IPS-NIHi11 (cell line): ENCODE data around the gene THTPA.
A peak's percentile ranks its signal among the peaks of the same experiment; 100 is the strongest.

Source experiments
- DNase-seq: peaks from one replicate; pipeline ENCODE4 v3.0.0; 2012; ENCODE audit warnings: mixed read lengths, low spot score

THTPA gene

DNA sequence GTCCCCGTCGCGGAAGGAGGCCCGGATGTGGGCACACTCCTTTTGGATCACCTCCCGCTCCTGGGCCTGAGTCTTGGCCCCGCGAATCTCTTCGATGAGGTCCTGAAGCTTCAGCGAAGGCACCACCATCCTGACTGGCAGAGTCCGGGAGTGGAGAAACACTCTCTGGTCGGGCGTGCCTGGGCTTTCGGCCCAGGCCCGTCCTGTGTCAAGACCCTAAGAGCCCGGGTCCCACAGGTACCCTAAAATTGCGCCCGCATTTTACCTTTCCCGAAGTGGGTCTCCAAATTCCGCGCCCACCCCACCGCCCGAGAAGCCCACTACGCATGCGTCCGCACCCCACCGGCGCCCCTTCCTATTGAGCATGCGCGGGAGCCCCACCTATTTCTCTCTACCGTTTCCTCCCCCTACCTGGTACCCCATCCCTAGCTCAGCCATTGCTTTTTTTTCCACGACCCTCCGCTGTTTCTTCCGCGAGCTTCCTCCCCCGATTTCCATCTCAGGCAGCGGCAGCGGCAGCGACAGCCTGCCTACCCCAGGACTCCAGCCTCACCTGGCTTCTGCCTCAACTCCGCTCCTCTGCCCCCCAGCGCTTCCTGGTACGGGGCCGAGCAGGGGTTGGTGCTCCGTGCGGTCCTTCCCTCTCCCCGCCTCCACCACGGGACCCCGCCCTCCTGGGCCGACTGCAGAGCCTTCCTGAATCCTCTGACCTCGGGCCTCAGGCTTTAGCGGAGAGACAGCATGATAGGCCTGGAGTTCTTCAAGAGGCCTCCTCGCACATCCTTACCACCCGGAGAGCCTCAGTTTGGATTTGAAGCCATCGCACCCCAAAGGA lies 11.3 kb downstream of the THTPA start, which contains the start of gene AP1G2:
TSS of gene AP1G2 (minus strand) at position 606 of the 835 bp plus-strand sequence. CDS start at position 129, 477 bp downstream.
- peak; percentile 87 for DNase-seq

DNA sequence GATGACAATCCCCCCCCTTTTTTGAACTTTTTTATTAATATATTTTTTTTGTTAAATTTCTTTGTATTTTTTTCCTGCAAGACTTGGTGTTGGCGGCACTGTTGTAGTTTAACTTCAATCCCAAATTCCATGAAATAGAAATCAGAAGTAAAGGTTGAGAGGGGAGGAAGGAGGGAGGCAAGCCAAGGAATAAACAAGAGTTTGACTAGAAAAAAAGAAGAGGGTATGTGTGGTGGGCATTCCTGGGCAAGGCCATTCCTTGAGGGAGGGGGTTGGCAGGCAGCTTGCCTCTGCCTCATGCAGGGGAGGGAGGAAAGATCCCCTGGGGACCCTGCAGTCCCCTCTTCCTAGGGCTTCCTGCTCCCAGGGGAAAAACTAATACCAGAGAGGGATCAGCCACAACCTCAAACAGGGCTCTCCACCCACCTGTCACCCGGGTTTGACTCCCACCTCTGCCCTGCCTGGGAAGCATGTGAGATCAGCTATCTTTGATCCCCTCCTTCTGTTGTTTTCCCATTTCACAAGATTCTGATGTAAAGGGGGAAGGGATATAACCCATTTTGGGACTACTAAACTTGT lies 12.0 kb downstream of the THTPA start:
- no peak for DNase-seq

DNA sequence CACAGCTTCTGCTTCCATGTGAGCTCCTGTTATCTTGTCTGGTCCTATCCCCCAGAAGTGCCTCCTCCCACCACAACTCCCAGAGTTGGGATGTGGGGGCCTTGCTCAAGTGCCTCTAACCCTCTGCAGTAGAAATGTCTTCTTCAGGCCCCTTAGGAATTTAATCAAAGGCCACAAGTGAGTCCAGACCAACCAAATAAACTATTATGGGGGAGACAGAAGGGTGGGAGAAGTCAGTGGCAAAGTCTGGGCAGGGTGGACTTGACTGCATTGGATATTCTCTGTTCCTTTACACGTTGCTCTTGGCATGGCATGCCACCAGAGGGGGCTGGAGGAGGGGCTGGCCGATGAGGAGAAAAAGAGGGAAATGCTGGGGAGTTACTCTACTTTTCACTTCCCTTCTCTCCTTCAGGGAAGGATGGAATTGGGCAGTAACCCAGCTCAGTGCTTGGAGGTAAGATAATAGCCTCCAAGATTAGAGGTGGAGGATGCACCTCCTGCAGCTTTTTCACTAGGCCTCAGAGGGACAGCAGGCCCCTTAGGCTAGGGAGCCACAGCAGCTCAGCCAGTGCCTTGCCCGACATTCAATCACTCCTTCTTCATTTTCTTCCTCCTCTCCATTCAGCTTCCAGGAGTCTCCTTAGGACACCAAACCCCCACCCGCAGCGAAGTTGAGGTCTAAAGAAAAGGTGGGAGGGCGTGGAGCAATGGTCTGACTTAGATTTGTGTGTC lies 12.7 kb downstream of the THTPA start:
- DNase-seq = peak; percentile 43

DNA sequence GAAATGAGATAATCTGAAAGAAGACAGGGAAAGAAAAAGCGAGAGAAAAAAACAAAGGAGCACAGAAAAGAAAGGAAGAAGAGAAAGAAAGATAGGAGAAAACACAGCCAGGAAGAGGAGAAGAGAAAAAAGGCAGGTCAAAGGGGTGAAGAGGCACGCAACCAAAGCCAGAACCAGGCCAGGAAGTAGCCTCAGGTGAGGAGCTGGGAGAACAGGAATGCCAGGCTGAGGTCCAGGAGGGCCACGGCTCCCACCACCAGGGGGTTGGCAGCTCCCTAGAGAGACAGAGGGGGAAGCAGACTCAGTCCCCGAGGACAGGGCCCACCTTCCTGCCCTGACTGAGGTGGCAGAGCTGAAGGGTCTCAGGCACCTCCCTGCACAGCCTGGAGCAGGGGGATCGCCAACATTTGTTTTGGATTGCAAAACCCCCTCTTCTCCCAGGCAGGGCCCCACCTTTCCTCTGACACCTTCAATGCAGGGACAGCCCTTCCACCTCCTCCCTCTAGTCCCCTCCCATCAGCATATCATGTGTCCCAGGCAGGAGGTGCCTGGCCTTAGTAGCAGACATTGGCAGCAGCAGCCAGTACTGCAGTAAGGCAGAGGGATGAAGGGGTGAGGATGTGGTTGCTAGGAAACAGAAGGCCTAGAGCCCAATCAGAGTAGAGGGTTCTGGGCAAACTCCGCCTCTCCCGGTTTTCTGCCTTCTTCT lies 13.5 kb downstream of the THTPA start:
- DNase-seq = peak; percentile 76

DNA sequence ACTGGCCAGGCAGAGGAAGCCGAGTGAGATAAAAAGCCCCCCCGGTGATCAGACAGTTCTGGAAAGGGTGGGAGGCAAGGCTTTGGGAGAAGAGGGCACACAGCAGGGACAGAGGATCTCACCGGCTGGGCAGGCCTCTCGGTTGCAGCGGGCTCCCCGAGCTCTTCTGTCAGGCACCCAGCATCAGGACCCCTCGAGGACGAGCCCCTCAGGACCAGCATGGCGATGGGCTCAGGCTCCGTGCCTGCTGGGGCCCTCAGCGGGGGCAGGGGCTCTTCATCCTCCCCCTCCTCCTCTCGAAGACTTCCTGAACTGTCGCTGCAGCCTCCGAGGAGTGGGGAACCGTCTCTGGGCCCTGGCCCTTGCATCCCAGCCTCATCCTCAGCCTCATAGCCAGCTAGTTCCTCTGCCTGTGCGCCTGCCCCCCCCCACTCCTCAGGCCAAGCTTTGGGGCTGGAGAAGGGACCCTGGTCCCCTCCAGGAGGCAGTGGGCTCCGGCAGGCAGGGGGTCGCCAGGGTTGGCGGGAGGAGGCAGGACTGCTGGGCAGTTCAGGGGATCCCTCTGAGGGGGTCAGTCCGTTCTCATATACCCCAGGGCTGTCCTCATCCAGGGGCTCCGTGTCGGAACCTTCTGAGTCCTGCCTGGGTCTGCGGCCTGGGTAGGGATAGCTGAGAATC lies 14.9 kb downstream of the THTPA start:
- DNase-seq = no peak

DNA sequence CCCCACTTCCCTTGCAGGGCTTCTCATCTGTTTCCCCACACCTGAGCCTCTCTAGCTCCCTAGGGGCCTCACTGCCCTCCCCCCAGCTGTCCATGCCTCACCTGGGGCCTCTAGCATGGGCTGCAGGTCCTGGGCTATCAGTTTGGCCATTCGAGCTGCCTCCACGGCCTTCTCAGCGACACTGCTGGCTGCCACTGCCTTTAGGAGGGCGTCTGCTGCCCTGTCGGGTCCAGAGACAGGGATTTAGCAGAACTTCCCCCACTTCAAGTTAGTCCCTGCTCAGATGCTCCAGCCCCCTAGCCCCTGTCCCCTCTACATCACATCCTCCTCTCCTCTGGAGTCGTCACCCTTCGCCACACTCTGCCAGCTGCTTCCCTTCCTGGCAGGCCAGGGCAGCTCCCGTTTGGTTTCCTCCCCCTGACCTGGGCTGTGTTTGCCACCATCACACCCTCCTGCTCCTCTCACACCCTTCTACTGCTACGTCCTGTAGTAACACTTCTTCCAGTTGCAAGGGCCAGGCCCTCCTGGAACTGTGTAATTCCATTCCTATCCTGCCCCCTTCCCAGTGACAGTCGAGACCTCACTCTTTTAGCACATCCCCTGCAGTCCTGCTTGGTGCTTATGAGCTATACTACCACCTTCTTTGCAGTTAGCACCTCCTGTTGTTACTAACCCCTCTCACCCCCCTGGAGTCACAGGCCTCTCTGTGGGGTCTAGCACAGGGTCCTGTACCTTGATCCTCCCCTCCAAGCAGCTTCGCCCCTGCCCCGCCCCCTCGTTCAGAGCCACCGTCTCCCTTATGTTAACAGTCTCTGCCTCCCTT lies 15.8 kb downstream of the THTPA start:
- no peak for DNase-seq

DNA sequence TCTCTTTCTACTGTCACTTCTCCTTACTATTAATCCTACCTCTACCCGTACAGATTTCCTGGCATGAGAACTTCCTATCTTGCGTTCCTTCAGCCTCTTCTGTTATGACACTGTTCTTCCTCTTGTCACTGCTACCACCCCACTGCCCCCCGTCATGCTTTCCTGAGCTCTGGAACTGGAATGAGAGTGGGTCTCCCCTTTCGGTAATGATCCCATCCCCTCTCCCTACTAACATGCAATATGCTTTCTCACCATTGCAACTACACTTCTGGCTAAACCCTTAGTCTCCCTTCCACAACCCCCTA lies 16.4 kb downstream of the THTPA start:
- DNase-seq = no peak

DNA sequence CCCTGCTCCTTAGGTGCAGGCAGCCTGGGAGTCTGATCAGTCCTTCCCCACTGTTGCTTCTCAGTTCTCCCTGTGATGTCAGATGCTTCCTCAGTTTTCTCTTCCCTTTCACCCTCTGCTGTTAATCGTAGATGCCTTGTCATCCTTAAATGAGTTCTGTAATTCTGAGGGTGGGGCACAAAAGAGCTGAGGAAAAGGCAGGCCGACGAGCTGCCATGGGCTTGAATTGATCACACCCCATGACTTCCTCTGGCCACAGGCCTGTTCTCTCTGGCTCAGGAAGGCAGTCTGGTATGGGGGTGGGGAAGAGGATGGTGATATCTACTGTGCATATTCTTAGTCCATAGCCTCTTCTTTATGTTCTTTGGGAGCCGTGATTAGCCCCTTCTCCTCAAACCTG lies 16.8 kb downstream of the THTPA start:
- no peak for DNase-seq

DNA sequence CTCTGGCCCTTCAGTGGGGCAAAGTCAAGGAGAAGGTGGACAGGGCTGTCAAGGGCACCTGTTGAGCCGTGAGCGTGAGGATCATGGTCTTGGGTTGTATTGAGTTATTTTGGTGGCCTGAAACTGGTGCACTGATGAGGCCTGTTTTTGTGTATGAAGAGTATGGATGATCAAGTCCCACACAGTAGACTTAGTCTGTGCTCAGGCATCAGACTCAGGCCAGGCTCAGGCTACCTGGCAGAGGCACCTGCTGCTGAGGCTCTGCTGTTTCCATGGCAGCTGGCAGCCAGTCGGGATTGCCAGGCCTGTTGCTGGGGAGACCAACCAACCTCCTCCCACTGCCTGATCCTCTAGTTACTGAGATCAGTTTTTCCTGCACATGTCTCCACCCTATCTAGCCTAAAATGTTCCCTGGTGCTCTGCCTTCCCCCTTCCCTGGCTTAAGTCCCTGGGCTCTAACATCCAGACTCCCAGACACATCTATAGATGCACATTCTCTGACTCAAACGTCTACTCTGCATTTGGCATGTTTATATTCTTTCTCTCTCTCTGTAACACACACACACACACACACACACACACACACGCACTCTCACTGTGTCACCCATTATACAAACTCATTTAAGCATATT lies 17.4 kb downstream of the THTPA start:
- DNase-seq = no peak

DNA sequence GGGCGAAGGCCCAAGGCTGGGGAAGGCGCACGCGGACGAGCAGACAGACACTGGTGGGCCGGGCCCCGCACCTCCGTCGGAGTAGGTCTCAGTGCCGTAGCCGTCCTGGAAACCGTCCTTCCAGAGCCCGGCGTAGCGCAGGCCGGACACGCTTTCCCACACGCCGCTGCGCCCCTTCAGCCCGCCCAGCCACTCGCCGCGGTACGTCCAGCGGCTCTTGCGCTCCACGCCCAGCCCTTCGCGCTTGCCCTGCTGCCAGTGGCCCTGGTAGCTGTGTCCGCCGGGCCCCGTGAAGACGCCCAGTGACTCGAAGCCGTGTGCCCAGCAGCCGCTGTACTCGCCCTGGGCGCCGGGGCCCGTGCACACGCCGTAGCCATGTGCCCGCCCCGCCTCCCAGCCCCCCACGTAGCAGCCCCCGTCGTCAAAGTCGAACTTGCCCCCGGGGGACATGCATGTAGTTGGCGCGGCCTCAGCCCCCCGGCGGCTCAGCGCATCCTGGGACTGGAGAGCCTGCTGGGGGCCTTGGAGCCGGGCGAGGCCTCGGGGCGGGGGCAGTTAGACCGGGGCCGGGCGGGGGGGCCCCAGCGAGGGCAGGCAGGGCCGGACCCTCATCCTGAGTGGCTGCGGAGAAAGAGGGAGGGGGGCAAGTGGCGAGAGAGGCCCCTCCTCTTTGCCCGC lies 21.1 kb downstream of the THTPA start:
- peak; percentile 44 for DNase-seq

DNA sequence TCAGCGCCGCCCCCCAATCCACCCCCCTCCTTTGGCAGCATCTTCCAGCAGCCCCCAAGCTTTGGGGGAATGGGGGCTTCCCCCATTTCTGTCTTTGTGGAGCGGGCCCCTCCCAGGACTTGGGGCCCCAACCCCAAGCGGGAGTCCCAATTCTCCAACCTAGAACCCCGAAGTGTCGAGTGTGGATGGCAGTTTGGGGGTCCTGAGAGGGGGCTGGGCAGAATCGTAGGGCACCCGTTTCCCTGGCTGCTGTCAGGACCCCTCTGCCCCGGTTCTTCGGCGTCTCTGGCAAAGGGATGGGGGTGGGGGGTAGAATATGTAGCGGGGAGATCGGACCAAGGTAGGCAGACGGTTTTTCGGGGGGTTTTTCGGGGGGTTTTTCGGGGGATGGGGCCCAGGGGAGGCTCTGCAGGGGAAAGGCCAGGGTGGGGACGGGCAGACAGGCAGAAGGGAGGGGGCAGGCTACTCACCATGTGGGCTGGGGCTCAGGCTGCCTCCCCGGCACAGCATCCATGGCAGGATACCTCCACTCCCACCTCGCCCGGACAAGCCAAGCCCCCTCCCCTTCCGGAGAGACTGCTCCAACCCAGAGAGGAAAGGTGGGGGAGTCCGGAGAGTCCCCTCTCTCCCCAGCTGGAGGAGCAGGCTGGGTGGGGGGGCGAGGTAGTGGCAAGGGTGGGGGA lies 21.8 kb downstream of the THTPA start:
- peak; percentile 66 for DNase-seq

DNA sequence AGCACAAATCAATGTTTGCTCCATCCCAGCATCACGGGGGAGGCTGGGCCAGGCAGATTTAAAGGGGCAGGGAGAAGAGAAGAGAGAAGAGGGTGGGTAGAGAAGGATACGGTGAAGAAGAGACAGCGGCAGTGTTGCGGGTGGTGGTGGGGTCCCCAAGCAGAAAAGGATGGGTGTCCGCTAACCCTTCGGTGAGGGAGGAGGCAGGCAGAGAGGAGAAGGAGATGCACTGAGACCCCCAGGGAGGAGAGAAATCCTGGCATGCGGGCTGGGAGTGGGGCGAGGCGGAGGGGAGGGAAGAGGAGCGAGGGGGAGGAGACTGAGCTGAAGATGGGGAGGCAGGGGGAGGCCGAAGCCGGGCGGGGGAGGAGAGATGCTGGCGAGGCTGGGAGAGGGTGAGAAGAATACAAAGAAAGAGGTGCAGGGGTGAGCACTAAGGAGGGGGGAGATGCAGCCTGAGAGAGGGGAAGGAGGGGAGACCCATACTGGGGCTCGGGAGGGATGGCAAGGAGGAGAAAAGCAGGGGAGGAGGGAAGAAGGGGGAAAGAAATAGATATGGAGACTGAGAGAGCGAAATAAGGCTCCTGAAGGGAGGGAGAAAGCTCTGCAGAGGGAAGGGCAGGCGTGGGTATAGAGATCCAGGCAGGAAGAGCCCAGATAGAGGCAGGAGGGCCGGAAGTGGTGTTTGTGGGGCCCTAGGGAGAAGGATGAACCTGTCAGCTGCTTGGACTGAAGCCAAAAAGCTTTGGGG lies 22.7 kb downstream of the THTPA start, which contains the start of gene JPH4:
TSS of gene JPH4 (minus strand) at position 231 of the 751 bp plus-strand sequence. CDS start 1,337 bp downstream, outside the sequence.
- peak; percentile 71 for DNase-seq

DNA sequence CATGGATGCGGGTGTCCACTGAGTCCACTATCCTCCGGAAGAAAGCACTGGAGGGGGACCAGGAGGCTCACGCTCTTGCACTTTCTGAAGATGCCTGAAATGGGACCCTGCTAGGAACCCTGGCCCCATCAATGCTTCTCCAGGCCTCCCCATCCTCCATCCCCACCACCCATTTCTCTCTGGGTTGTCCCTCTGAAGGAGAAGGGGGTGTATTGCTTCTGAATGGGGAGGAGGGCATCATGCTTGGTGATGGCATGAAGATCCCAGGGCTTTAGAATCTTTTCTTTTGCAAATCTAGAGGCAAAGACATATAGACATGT lies 23.2 kb downstream of the THTPA start:
- no peak for DNase-seq

DNA sequence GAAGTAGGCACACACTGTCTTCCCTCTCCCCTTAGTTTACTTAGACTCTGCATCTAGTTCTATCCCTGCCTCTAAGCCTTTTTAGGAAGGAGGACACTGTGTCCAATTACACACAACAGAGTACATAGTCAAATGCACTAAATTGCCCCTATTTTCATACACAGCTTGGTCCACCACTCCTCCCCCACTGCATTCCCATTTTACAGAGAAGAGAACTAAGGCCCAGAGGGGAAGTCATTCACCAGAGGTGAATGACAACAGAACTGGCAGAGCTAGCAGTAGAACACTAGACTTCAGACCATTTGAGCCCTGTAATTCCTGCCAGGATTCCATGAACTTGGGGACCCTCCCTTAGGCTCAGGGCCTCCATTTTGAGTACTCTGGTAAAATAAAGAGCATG lies 23.7 kb downstream of the THTPA start:
- no peak for DNase-seq

DNA sequence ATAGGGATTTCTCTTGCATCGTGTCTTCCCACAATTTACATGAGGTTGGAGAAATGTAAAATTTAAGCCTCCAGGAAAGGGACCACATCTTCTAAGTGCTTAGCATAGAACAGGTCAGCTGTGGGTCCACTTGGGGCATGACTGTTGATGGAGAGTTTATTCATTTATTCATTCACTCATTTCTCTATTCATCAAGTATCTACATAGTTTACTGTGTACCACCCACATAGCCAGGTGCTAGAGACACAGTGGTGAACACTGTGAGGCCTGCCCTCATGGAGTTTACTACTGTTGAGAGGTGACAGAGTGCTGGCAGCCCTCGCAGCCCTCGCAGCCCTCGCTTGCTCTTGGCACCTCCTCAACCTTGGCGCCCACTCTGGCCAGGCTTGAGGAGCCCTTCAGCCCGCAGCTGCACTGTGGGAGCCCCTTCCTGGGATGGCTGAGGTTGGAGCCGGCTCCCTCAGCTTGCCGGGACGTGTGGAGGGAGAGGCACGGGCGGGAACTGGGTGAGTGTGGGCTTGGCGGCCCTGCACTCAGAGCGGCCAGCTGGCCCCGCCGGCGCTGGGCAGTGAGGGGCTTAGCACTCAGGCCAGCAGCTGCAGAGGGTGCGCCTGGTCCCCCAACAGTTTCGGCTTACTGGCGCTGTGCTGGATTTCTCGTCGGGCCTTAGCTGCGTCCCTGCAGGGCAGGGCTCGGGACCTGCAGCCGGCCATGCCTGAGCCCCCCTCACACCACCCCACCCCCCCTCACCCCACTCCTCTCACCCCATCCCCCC lies 24.3 kb downstream of the THTPA start:
- DNase-seq = no peak

DNA sequence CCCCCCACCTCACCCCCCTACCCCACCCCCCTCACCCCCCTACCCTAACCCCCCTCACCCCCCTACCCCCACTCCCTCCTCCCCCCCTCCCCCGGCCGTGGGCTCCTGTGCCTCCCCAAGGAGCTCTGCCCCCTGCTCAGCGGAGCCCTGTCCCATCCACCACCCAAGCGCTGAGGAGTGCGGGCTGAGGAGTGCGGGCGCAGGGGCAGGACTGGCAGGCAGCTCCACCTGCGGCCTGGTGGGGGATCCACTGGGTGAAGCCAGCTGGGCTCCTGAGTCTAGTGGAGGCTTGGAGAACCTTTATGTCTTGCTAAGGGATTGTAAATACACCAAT lies 24.8 kb downstream of the THTPA start:
- DNase-seq = no peak

DNA sequence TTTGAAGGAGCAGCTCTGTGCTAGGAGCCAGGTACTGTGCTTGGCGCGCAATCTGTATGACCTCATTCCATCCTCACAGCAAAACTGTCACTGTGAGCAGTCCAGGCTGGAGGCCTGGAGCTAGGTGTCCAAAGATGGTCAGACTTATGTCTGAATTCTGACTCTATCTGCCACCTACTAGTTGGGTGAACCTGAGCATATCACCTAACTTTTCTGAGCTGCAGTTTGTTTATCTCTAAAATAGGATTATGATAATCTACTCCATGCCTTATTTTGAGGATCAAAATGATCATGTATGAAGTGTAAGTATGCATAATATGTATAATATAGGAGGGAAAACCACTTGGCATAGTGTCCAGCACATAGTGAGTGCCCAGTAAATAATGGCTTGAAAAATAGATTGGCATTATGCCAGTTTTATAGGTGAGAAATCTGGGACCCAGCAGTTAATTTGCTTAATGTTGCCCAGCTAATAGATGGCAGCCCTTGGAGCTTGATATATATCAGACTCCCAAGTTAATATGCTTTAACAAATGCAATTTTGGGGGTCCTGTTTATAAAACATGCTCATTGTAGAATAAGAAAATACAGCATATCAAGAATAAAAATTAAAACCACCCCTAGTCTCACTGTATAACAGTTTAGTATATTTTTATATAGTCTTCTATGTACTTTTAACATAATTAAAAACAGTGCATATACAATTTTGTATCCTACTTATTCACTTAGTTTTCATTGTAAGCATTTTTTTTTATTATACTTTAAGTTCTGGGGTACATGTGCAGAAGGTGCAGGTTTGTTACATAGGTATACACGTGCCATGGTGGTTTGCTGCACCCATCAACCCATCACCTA lies 27.1 kb downstream of the THTPA start:
- no peak for DNase-seq
